IMR-90 (cell line): Measurements from ENCODE around the gene SELENOM. TPM values are rescaled to one million over a fixed set of nuclear protein-coding genes. Genes with fewer than 3 reads are reported as not detected.

Experiments used
- ATAC-seq: fragments of 200-7000 bp; cut with Tn5 transposase; 2 replicates; pipeline ENCODE4 v1.9.1; 2020; ENCODE audit warnings: low read depth, mild to moderate bottlenecking, moderate library complexity
- BruUV-seq: library from RNA; stranded (reverse); fragments of 400-500 nt; replicated peaks from 2 replicates; lab custom pipeline; 2021; lab: Mats Ljungman, UMichigan
- CTCF ChIA-PET: fragments of 300-600 bp; formaldehyde crosslinking; extraction: SDS; loops from one replicate; lab custom pipeline; 2021; ENCODE audit warnings: antibody characterized with exemption; lab: Yijun Ruan, JAX
- POLR2A ChIA-PET: fragments of 300-600 bp; sonication (Branson Sonifier 250); formaldehyde crosslinking; loops from one replicate; lab custom pipeline; 2022; ENCODE audit warnings: antibody characterized with exemption; ENCODE audit not compliant: unreplicated experiment; lab: Charles Lee
- DNase-seq: peaks from one replicate; pipeline ENCODE4 v3.0.0; 2013
- H2AFZ ChIP-seq: replicated peaks from 2 replicates; pipeline ENCODE3; 2013; ENCODE audit warnings: low read length, mild to moderate bottlenecking; ENCODE audit not compliant: poor library complexity
- H2AK5ac ChIP-seq: 2 replicates; pipeline ENCODE4 v1.6.1; 2013; ENCODE audit warnings: low read depth, low read length, inconsistent platforms
- H2AK9ac ChIP-seq: replicated peaks from 2 replicates; pipeline ENCODE3; 2013; ENCODE audit warnings: mild to moderate bottlenecking, low read depth, low read length, moderate library complexity; ENCODE audit not compliant: poor library complexity
- H2BK120ac ChIP-seq: 2 replicates; pipeline ENCODE4 v1.6.1; 2013; ENCODE audit warnings: low read depth, low read length, inconsistent platforms
- H2BK15ac ChIP-seq: 3 replicates; pipeline ENCODE4 v1.6.1; 2013; ENCODE audit warnings: low read depth, low read length, inconsistent platforms
- H2BK20ac ChIP-seq: 2 replicates; pipeline ENCODE4 v1.6.1; 2013; ENCODE audit warnings: low read depth, mild to moderate bottlenecking, inconsistent platforms, low read length, moderate library complexity
- H2BK5ac ChIP-seq: 2 replicates; pipeline ENCODE4 v1.6.1; 2013; ENCODE audit warnings: mild to moderate bottlenecking, low read depth, low read length, inconsistent platforms; ENCODE audit not compliant: poor library complexity, severe bottlenecking
- H3K14ac ChIP-seq: replicated peaks from 2 replicates; pipeline ENCODE4 v1.6.1; 2013; ENCODE audit warnings: low read depth, low read length, inconsistent platforms
- H3K18ac ChIP-seq: 2 replicates; pipeline ENCODE4 v1.6.1; 2013; ENCODE audit warnings: low read depth, low read length, control low read depth
- H3K23ac ChIP-seq: 2 replicates; pipeline ENCODE4 v1.6.1; 2013; ENCODE audit warnings: low read depth, low read length, inconsistent platforms
- H3K27ac ChIP-seq: 2 replicates; pipeline ENCODE4 v1.5.1; 2013; ENCODE audit warnings: mild to moderate bottlenecking, control low read depth, low read length; ENCODE audit not compliant: insufficient read depth
- H3K27me3 ChIP-seq: 2 replicates; pipeline ENCODE4 v1.6.1; 2013; ENCODE audit warnings: low read length; ENCODE audit not compliant: control insufficient read depth, insufficient read depth
- H3K36me3 ChIP-seq: 2 replicates; pipeline ENCODE4 v1.6.1; 2013; ENCODE audit warnings: low read length, mixed read lengths; ENCODE audit not compliant: control insufficient read depth, insufficient read depth
- H3K4ac ChIP-seq: 2 replicates; pipeline ENCODE4 v1.6.1; 2013; ENCODE audit warnings: low read depth, low read length, inconsistent platforms
- H3K4me1 ChIP-seq: 2 replicates; pipeline ENCODE4 v1.6.1; 2013; ENCODE audit warnings: low read length, mixed read lengths; ENCODE audit not compliant: control insufficient read depth, insufficient read depth
- H3K4me2 ChIP-seq: 2 replicates; pipeline ENCODE4 v1.6.1; 2013; ENCODE audit warnings: low read depth, mild to moderate bottlenecking, control low read depth, low read length, moderate library complexity
- H3K4me3 ChIP-seq: 2 replicates; pipeline ENCODE4 v1.5.1; 2013; ENCODE audit warnings: low read depth, mild to moderate bottlenecking, control low read depth, low read length, moderate library complexity; ENCODE audit not compliant: insufficient read depth
- H3K56ac ChIP-seq: 2 replicates; pipeline ENCODE4 v1.6.1; 2013; ENCODE audit warnings: low read length, inconsistent platforms; ENCODE audit not compliant: insufficient read depth; ENCODE audit errors: extremely low read depth
- H3K79me1 ChIP-seq, 2 experiments: 2 replicates each; pipeline ENCODE4 v1.6.1; 2013; ENCODE audit warnings: low read length in 2 of 2, inconsistent platforms in 1 of 2, low read depth in 1 of 2
- H3K9ac ChIP-seq: 2 replicates; pipeline ENCODE4 v1.6.1; 2013; ENCODE audit warnings: low read depth, low read length, control low read depth
- H3K9me1 ChIP-seq: 2 replicates; pipeline ENCODE4 v1.6.1; 2013; ENCODE audit warnings: low read length, inconsistent platforms; ENCODE audit not compliant: insufficient read depth
- H3K9me3 ChIP-seq: 2 replicates; pipeline ENCODE4 v1.6.1; 2013; ENCODE audit warnings: low read length; ENCODE audit not compliant: control insufficient read depth, insufficient read depth
- H4K20me1 ChIP-seq: 2 replicates; pipeline ENCODE4 v1.6.1; 2013; ENCODE audit warnings: low read length, inconsistent platforms; ENCODE audit not compliant: insufficient read depth
- H4K5ac ChIP-seq: 2 replicates; pipeline ENCODE4 v1.6.1; 2013; ENCODE audit warnings: mild to moderate bottlenecking, low read depth, low read length, control low read depth
- H4K8ac ChIP-seq, 2 experiments: 2 replicates each; pipeline ENCODE4 v1.6.1; 2013; ENCODE audit warnings: low read depth in 2 of 2, low read length in 2 of 2, control low read depth in 1 of 2, inconsistent platforms in 1 of 2
- H4K91ac ChIP-seq: 2 replicates; pipeline ENCODE4 v1.6.1; 2013; ENCODE audit warnings: low read depth, low read length, inconsistent platforms; ENCODE audit not compliant: insufficient read depth
- BHLHE40 ChIP-seq: fragments of 150-350 bp; IDR thresholded peaks from 2 replicates; pipeline ENCODE4 v1.6.1; 2016; ENCODE audit warnings: mild to moderate bottlenecking, low read depth, low read length
- CEBPB ChIP-seq: IDR thresholded peaks from 2 replicates; pipeline ENCODE4 v1.6.1; 2012; ENCODE audit warnings: low read depth, low read length, improper control_type of control experiment
- CHD1 ChIP-seq: IDR thresholded peaks from 2 replicates; pipeline ENCODE4 v1.6.1; 2012; ENCODE audit warnings: low read depth, low read length, improper control_type of control experiment
- FOS ChIP-seq: fragments of 150-350 bp; IDR thresholded peaks from 2 replicates; pipeline ENCODE4 v1.6.1; 2016; ENCODE audit warnings: low read depth, low read length
- MAFK ChIP-seq: IDR thresholded peaks from 2 replicates; pipeline ENCODE4 v1.6.1; 2012; ENCODE audit warnings: low read depth, low read length, improper control_type of control experiment
- MAZ ChIP-seq: IDR thresholded peaks from 2 replicates; pipeline ENCODE4 v1.6.1; 2012; ENCODE audit warnings: low read depth, mild to moderate bottlenecking, low read length, improper control_type of control experiment, moderate library complexity, borderline replicate concordance
- MXI1 ChIP-seq: IDR thresholded peaks from 2 replicates; pipeline ENCODE4 v1.6.1; 2012; ENCODE audit warnings: low read depth, mild to moderate bottlenecking, low read length, moderate library complexity, borderline replicate concordance
- POLR2A ChIP-seq: IDR thresholded peaks from 2 replicates; pipeline ENCODE4 v1.6.1; 2012; ENCODE audit warnings: mild to moderate bottlenecking, low read depth, low read length
- RAD21 ChIP-seq: IDR thresholded peaks from 2 replicates; pipeline ENCODE4 v1.6.1; 2012; ENCODE audit warnings: low read length, improper control_type of control experiment
- RCOR1 ChIP-seq: IDR thresholded peaks from 2 replicates; pipeline ENCODE4 v1.6.1; 2012; ENCODE audit warnings: mild to moderate bottlenecking, low read length, improper control_type of control experiment; ENCODE audit not compliant: insufficient replicate concordance
- RFX5 ChIP-seq: IDR thresholded peaks from 2 replicates; pipeline ENCODE4 v1.8.0; 2012; ENCODE audit warnings: low read depth, mild to moderate bottlenecking, low read length, moderate library complexity
- SMC3 ChIP-seq: fragments of 150-350 bp; IDR thresholded peaks from 2 replicates; pipeline ENCODE4 v1.6.1; 2016; ENCODE audit warnings: low read depth, mild to moderate bottlenecking, antibody characterized with exemption, low read length, moderate library complexity
- WGBS, 2 experiments: methylation state at CpG; one replicate each; pipeline versions ENCODE4 v1.1.5 to v1.1.7; 2013; ENCODE audit warnings: missing lambda C conversion rate in 2 of 2; ENCODE audit not compliant: insufficient read length in 1 of 2; ENCODE audit errors: extremely low coverage in 2 of 2; 5-methylcytosine and 5-hydroxymethylcytosine counted together
- dilution Hi-C: fragments of 300-500 bp; cut with HindIII; formaldehyde crosslinking; loops from one replicate; pipeline ENCODE4 v1.14.3; 2018; ENCODE audit warnings: low sequenced_read_pairs; ENCODE audit not compliant: unreplicated experiment
- in situ Hi-C: fragments of 300-500 bp; cut with MboI; formaldehyde crosslinking; loops from 3 replicates; pipeline ENCODE4 v1.14.3; 2019; ENCODE audit warnings: low sequenced_read_pairs, inconsistent platforms, mixed read lengths
- intact Hi-C: fragments of 100-400 bp; cut with micrococcal nuclease; formaldehyde crosslinking; loops from 2 replicates; pipeline ENCODE4 v1.10.0; 2022
- polyA plus RNA-seq, 3 experiments: library from polyadenylated mRNA; depleted of rRNA; stranded (reverse); fragments of >200 nt; gene quantifications; 2 replicates each; pipeline ENCODE4 v1.2.3, GENCODE V29; 2012; ENCODE audit warnings: low replicate concordance in 1 of 3
- total RNA-seq: library from RNA; depleted of rRNA; stranded (reverse); fragments of >200 nt; gene quantifications from 2 replicates; pipeline ENCODE4 v1.2.3, GENCODE V29; 2012
- TF ChIP-seq, protein P1 (sequence below): fragments of 150-350 bp; IDR thresholded peaks from 2 replicates; pipeline ENCODE4 v1.6.1; 2017; ENCODE audit warnings: mild to moderate bottlenecking, antibody characterized with exemption, low read length, low read depth
- TF ChIP-seq, protein P2 (sequence below): fragments of 150-350 bp; IDR thresholded peaks from 2 replicates; pipeline ENCODE4 v1.6.1; 2016; ENCODE audit warnings: low read depth, mild to moderate bottlenecking, low read length, moderate library complexity, borderline replicate concordance
- TF ChIP-seq, protein P3 (sequence below): conservative IDR thresholded peaks from 2 replicates; pipeline ENCODE4 v1.5.1; 2012; ENCODE audit warnings: mild to moderate bottlenecking, low read depth, low read length, improper control_type of control experiment

SELENOM gene
- total and polyA plus RNA-seq, 2 of the 4 experiments (the other 2 are of a cell fraction): 46.2 to 270 TPM

DNA sequence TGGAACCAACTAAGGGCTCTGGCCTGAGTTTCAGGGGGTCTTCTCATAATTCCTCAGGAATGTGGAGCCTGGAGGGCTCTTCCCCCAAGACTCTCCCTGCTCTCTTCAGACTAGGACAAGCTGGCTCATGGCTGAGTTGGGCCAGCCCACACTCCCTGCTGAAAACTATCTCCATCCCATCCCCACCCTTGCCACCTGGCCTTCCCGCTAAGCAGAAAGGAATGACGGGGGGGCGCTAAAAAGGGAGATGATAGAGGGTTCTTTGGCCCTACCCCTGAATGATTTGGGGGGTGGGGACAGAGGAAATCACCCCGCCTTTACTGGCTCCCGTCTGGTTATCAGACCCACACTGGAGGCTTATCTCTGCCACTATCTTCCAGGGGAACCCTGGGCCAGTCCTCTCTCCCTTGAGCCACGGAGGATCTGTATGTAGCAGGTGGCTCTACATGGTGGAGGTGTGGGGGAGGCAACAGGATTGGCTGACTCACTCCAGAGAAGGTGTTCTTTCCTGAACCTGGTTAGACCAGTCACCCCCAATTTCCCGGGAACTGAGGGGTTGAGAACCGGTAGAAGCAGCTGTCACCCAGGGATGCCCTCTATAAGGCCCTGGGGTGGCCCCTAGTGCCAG, 20.6 kb downstream of the SELENOM start:
- no peaks in the 10 kb centered on the region for H3K9me3 ChIP-seq
- H3K36me3 ChIP-seq: peaks cover 56% of the 10 kb centered on the region
- H3K27ac ChIP-seq: no peak overlapping the region
- peak overlapping the region; percentile 91 for H2AK9ac ChIP-seq
- BruUV-seq: no TSS peak
- H3K23ac ChIP-seq: peak overlapping the region; percentile 75; the same call in 1 of the 2 replicates
- dilution Hi-C loops: no loop called here
- H3K4ac ChIP-seq: no peak overlapping the region
- H2AFZ ChIP-seq: no peak overlapping the region
- ATAC-seq (no peak), DNase-seq (no peak)
- H3K27me3 ChIP-seq: no peaks in the 10 kb centered on the region
- H3K56ac ChIP-seq: no peak overlapping the region
- intact Hi-C loops: no loop called here
- no peak overlapping the region for H3K4me2 ChIP-seq
- peak overlapping the region in 1 of 2 experiments; percentile 98; a peak in 1 of 4 replicates for H4K8ac ChIP-seq
- H4K20me1 ChIP-seq: peaks cover 21% of the 10 kb centered on the region
- ChIA-PET POLR2A (interaction anchor here (0.6 kb wide), 1 partner anchor 66 kb away, joined by 9 read pairs; no protein-coding TSS in a partner anchor), CTCF (no interaction called here)
- in situ Hi-C loops: loop anchor here (5.0 kb wide), 1 partner anchor 140 kb away; no protein-coding TSS in a partner anchor
- H3K9me1 ChIP-seq: peaks cover 14% of the 10 kb centered on the region
- H3K4me3 ChIP-seq: no peak overlapping the region
- no CpG with 5 or more reads among the region's 8 CpGs for WGBS, 2 experiments
- H3K4me1 ChIP-seq: peaks cover 26% of the 10 kb centered on the region
- 0 out of 2 replicates have a peak overlapping the region, but pooled peaks have one; percentile 5 for H3K14ac ChIP-seq
- H2BK20ac ChIP-seq: no peak overlapping the region
- H2BK120ac ChIP-seq: no peak overlapping the region
- no peak overlapping the region for H3K18ac ChIP-seq
- H2BK5ac ChIP-seq: no peak overlapping the region
- no peak overlapping the region for H3K9ac ChIP-seq
- H4K5ac ChIP-seq: no peak overlapping the region
- H3K79me1 ChIP-seq: peaks cover 35 to 85% of the 10 kb centered on the region in 2 experiments
- H2AK5ac ChIP-seq: 0 out of 2 replicates have a peak overlapping the region, but pooled peaks have one; percentile 45
- H4K91ac ChIP-seq: no peak overlapping the region
- no peak overlapping the region for H2BK15ac ChIP-seq
- TF ChIP-seq BHLHE40 (no peak), RAD21 (no peak), CEBPB (no peak), MXI1 (no peak), RCOR1 (no peak), SMC3 (no peak), CHD1 (no peak), RFX5 (no peak), FOS (no peak), POLR2A (no peak), MAZ (no peak), MAFK (no peak)
- TF ChIP-seq, protein P1, sequence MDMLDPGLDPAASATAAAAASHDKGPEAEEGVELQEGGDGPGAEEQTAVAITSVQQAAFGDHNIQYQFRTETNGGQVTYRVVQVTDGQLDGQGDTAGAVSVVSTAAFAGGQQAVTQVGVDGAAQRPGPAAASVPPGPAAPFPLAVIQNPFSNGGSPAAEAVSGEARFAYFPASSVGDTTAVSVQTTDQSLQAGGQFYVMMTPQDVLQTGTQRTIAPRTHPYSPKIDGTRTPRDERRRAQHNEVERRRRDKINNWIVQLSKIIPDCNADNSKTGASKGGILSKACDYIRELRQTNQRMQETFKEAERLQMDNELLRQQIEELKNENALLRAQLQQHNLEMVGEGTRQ: no peak
- TF ChIP-seq, protein P2, sequence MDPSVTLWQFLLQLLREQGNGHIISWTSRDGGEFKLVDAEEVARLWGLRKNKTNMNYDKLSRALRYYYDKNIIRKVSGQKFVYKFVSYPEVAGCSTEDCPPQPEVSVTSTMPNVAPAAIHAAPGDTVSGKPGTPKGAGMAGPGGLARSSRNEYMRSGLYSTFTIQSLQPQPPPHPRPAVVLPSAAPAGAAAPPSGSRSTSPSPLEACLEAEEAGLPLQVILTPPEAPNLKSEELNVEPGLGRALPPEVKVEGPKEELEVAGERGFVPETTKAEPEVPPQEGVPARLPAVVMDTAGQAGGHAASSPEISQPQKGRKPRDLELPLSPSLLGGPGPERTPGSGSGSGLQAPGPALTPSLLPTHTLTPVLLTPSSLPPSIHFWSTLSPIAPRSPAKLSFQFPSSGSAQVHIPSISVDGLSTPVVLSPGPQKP: no peak
- TF ChIP-seq, protein P3, sequence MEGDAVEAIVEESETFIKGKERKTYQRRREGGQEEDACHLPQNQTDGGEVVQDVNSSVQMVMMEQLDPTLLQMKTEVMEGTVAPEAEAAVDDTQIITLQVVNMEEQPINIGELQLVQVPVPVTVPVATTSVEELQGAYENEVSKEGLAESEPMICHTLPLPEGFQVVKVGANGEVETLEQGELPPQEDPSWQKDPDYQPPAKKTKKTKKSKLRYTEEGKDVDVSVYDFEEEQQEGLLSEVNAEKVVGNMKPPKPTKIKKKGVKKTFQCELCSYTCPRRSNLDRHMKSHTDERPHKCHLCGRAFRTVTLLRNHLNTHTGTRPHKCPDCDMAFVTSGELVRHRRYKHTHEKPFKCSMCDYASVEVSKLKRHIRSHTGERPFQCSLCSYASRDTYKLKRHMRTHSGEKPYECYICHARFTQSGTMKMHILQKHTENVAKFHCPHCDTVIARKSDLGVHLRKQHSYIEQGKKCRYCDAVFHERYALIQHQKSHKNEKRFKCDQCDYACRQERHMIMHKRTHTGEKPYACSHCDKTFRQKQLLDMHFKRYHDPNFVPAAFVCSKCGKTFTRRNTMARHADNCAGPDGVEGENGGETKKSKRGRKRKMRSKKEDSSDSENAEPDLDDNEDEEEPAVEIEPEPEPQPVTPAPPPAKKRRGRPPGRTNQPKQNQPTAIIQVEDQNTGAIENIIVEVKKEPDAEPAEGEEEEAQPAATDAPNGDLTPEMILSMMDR: no peak
